ENCODE data around the gene TMEM242.
"Not testable (repeated sequence)": the region's sequence is repeated elsewhere in the genome, so short reads cannot be mapped to it uniquely, and the experiment has no call there.

The TMEM242 gene

GRCh38 chr6:157322792-157323254, 496 bp downstream of the TMEM242 start:
- DNase-seq, result no peak

GRCh38 chr6:157316871-157317814, 6.2 kb downstream of the TMEM242 start:
- DNase-seq, result no peak

DNA sequence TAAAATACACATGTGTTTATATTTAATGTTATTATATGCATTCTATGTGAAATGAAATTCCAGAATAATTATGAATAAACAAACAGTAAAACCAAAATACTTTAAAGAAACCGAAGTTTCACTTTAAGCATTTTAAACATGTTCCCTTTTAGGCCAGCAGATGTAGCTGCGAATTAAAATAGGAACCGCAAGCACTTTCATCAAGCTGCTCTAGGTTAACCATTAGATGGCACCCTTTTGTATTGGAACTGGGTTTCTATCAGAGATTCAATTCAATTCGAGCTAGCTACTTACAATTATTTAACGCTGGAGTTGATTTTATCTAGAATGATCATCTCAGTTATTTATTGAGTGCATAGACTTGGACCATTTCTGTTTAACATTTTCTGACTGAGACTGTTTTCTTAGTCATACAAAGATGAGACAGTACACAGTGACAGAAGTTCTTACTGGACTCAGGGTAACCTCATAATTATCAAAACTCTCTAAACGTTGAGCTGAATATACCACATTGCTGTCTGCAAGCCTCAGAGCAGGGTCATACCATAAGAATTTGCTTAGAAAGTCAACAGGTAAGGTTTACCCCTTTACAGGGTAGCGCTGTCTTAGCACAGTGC, 8.5 kb downstream of the TMEM242 start:
- DNase-seq, result no peak

GRCh38 chr6:157313531-157314467, 9.5 kb downstream of the TMEM242 start:
- DNase-seq, result no peak

DNA sequence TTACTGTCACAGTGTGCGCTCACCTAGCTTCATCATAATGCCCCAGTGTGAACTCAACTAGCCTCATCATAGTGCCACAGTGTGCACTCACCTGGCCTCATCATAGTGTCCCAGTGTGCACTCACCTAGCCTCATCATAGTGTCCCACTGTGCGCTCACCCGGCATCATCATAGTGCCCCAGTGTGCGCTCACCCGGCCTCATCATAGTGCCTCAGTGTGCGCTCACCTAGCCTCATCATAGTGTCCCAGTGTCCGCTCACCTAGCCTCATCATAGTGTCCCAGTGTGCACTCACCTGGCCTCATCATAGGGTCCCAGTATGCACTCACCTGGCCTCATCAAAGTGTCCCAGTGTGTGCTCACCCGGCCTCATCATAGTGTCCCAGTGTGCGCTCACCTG, 10.6 kb downstream of the TMEM242 start:
- no peak for DNase-seq

GRCh38 chr6:157310693-157311092, 12.6 kb downstream of the TMEM242 start:
- DNase-seq, result not testable (repeated sequence)

- no peak for DNase-seq
Observed at GRCh38 chr6:157307661-157308060, 15.7 kb downstream of the TMEM242 start.

- no peak for DNase-seq
Observed at GRCh38 chr6:157305670-157306653, 17.4 kb downstream of the TMEM242 start.

- DNase-seq, result no peak
Observed at GRCh38 chr6:157304899-157305663, 18.2 kb downstream of the TMEM242 start.

DNA sequence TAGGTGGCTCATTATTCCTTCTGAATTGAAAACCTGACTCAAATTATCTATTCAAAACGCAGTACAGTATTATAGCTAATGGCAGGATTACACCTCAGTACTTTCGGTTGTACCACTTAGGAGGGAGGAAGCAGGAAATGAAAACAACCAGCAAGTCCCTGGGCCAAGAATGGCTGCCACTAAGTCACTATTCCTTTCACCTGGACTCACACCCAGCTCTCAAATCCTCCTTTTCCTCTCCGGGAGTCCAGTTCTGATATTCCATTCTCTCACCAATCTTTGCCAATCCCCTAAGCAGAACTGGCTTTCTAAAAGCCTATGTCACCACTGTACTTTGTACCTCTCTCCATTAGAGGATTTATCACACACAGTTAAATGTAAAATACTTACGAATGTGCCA, 20.6 kb downstream of the TMEM242 start:
- DNase-seq, result no peak

- DNase-seq, result no peak
Observed at GRCh38 chr6:157300436-157300835, 22.9 kb downstream of the TMEM242 start.

- DNase-seq, result no peak
Observed at GRCh38 chr6:157300006-157300405, 23.3 kb downstream of the TMEM242 start.

DNA sequence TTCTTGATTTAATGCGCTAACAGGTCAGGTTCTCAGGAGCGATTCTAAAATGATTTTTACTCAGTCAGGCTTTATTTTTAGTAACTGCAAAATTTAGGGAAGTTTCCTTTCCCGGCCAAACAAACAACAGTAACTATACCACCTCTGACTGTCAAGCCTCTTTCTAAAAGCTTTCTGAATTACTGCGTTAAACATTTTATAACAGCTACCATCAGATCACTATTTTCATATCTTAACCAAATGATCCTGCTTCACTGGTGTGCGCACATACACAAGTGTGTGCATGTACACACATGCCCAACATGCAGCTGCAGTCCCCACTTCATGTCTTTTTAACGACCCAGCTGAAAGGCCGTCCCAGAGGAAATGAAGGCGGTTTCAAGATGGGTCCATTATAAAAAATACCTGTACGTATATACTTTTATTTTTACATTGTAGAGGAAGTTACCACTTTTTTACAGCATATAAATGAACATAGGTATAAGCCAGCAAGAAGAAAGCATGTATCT, 25.0 kb downstream of the TMEM242 start:
- no peak for DNase-seq

DNA sequence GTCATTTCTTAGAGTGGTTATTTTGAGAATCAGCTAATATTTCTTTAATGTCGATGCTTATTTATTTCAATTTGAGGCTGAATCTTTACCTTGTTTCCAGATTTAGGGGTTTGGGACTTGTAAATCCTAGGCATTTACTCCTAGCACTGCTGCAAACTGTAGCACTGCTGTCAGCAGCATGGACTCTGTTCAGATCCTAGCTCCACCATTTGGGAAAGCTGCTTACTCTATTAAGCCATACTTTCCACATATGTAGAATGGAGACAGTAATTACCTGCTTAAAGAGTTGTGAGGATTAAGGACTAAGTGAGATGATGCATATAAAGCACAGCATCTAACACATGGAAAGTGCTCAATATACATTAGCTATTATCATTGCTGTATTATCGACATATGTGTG, 28.7 kb downstream of the TMEM242 start:
- no peak for DNase-seq

DNA sequence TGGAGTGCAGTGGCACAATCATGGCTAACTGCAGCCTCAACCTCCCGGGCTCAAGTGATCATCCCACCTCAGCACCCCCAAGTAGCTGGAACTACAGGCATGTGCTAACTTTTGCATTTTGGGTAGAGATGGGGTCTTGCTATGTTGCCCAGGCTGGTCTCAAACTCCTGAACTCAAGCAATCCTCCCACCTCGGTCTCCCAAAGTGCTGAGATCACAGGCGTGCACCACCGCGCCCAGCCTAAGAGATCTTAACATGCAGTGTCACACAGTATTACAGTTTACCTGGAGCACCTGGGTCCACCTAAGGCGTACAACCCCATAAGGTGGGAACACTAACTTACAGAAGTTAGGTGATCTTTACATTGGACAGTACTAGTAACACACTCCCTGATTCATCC, 29.5 kb downstream of the TMEM242 start:
- no peak for DNase-seq

DNA sequence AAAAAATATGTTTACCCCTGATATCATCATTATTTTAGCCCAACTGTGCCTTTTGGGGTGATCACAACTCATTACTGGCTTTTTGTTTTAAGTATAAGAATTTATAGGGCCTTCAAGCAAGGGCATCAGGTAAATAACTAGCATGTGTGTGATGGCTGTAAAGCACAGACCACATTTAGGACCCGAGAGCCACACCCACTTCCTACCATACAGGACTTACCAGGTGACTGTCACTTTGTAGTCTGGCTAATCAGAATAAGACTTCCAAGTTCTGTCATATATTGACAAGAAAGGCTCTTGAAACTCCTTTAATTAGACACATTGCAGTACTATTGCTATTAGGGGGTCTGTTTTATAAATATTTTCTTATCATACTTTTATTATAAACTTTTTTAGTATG, 31.1 kb downstream of the TMEM242 start:
- DNase-seq, result no peak

DNA sequence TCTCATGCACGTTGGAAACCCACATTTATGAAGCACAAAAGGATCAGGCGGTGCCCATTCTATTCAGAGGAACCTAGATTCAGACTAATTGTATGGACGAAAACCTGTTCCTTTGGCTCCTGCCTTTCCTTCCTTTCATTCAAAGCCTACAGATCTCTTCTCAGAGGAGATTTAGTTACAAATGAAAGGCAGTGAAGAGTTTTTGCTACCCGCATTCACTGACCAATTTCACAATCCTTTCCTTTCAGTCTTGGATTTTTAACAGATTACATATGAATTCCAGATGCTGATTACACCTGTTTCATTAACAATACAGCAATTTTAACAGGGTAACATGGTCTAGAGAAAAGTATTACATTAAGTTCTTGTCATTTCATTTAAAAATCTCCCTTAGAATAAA, 32.0 kb downstream of the TMEM242 start:
- no peak for DNase-seq

DNA sequence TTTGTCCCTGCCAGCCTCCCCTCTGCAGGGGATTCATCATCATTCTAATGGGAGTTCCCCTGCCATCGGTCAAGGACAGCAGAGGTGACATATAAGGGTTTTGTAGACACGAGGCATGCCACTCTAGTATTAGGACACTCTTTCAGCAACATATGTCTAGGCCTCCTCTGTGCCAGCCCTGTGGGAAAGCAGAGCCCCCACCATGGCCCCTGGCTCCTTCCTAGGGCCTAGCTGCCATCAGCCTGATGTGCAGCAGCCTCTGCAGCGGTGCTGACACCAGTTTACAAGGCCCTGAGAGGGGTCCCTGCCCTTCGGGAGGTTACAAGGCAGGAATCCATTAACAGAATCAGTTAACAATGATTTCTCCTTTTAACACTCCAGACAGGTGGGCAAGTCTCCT, 32.5 kb downstream of the TMEM242 start:
- DNase-seq, result no peak

DNA sequence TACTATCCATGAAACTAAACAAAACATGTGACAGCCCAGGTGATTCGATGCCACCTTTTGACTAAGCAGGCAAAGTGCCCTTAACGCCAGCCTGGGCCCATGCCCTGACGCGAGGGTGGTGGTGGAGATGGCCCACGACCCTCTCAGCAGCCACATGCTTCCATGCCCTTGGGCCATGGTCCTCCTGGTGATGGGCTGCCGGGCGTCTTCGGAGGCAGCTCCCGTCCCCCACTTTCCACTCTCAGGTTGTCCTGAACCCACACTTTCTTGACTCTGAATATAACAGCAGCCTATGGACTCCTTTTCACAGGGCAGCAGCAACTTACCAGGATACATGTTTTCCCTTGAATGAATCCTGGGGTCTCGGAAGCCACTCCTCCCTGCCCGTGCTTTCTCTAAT, 33.6 kb downstream of the TMEM242 start:
- DNase-seq, result no peak

DNA sequence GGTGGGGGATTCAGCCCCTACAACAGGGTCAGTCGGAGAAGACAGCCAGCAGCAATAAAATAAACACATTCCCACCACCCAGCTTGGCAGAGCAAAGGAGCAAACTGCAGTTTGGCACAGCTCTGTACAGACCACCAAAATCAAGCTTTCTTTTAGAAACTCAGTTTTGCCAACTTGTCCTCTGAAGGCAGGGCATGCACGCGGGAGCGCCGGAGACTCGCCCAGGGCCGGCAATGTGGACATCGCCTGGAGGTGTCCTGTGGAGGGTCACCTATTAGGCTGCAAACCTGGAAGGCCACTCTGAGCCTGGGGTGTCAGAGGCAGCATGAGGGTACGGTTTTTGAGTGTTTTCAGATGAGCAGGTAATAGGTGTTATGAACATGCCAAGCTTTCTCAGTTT, 34.7 kb downstream of the TMEM242 start:
- no peak for DNase-seq

- no peak for DNase-seq
Observed at GRCh38 chr6:157287923-157288322, 35.4 kb downstream of the TMEM242 start.

Data from effector CD8-positive, alpha-beta T cell (primary cell).